Thoracic aorta (tissue), 2 donors: ENCODE results near the gene ZDHHC17. TPM values are rescaled to one million over a fixed set of nuclear protein-coding genes. Genes with fewer than 3 reads are reported as not detected.
"Not testable (repeated sequence)": the region's sequence is repeated elsewhere in the genome, so short reads cannot be mapped to it uniquely, and the experiment has no call there.

ENCODE experiments used
- ATAC-seq: fragments of 150-250 bp; one replicate; pipeline ENCODE4 v1.8.0; 2017; ENCODE audit warnings: low read depth; ENCODE audit not compliant: insufficient number of reproducible peaks, low FRiP score
- DNase-seq: peaks from one replicate; pipeline ENCODE4 v3.0.0-alpha.2; 2020; ENCODE audit warnings: low spot score
- H3K27ac ChIP-seq, 2 donors: fragments of 200-600 bp; sonication (generic); 1 replicate in 1 of 2; 2 replicates in 1 of 2; pipeline ENCODE4 v1.5.1; 2016; ENCODE audit warnings: mild to moderate bottlenecking in 2 of 2, moderate library complexity in 2 of 2
- H3K27me3 ChIP-seq: fragments of 200-600 bp; sonication (generic); replicated peaks from 2 replicates; pipeline ENCODE4 v1.6.0; 2016; ENCODE audit warnings: mild to moderate bottlenecking; ENCODE audit not compliant: insufficient read depth
- H3K36me3 ChIP-seq: fragments of 200-600 bp; sonication (generic); one replicate; pipeline ENCODE4 v1.5.1; 2016
- H3K4me1 ChIP-seq, 2 donors: fragments of 200-600 bp; sonication (generic); 1 replicate in 1 of 2; 2 replicates in 1 of 2; pipeline versions ENCODE4 v1.5.1 to v1.6.0; 2016; ENCODE audit warnings: low read depth in 2 of 2, mild to moderate bottlenecking in 1 of 2; ENCODE audit not compliant: control insufficient read depth in 1 of 2
- H3K4me3 ChIP-seq: fragments of 200-600 bp; sonication (generic); 2 replicates; pipeline ENCODE4 v1.5.1; 2016; ENCODE audit warnings: mild to moderate bottlenecking
- H3K9me3 ChIP-seq: fragments of 200-600 bp; sonication (generic); 2 replicates; pipeline ENCODE4 v1.5.1; 2016
- total RNA-seq, 2 donors: library from RNA; depleted of rRNA; stranded (reverse); fragments of >200 nt; gene quantifications; one replicate each; pipeline versions ENCODE4 v1.1.0 to v1.2.3, GENCODE V29; 2016
- TF ChIP-seq, protein P1 (sequence below): fragments of 200-600 bp; sonication (generic); IDR thresholded peaks from one replicate; pipeline ENCODE4 v1.5.1; 2019; ENCODE audit warnings: antibody characterized with exemption

ZDHHC17 gene
- total RNA-seq, 2 donors from 2014 or later = 21.7 to 68.8 TPM

DNA sequence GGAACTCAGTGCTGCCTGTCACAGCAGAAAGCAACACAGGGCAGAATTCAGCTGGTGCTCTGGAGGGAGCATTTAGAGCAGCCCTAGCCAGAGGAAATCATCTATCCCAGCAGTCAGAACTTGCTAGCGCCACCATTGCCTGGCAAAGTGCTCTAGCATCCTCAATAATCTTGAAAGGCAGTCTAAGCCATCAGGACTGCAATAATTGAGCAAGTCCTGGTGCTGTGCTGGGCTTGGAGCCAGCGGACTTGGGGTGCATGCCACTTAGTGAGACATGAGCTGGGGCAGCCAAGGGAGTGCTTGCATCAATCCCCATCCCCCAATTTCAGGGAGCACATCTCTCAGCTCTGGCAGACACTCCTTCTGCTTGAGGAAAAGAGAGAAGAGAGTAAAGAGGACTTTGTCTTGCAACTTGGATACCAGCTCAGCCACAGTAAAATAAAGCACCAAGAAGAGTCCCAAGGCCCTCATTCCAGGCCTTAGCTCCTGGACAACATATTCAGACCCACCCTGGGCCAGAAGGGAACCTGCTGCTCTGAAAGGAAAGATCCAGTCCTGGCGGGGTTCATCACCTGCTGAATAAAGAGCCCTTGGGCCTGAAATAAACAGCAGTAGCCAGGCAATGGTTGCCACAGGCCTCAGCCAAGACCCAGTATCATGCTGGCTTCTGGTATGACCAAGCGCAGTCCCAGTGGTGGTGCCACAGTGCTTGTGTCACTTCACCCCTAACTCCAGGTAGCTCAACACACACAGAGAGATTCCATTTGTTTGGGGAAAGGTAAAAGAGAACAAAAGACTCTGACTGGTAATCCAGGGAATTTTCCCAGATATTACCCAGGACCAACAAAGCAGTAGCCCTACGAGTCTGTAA, 44.5 kb upstream of the ZDHHC17 start:
- no peaks in the 10 kb centered on the region for H3K9me3 ChIP-seq
- H3K4me3 ChIP-seq = no peak overlapping the region
- ATAC-seq = no peak
- no peaks in the 10 kb centered on the region for H3K4me1 ChIP-seq
- no peak for DNase-seq
- TF ChIP-seq, protein P1, sequence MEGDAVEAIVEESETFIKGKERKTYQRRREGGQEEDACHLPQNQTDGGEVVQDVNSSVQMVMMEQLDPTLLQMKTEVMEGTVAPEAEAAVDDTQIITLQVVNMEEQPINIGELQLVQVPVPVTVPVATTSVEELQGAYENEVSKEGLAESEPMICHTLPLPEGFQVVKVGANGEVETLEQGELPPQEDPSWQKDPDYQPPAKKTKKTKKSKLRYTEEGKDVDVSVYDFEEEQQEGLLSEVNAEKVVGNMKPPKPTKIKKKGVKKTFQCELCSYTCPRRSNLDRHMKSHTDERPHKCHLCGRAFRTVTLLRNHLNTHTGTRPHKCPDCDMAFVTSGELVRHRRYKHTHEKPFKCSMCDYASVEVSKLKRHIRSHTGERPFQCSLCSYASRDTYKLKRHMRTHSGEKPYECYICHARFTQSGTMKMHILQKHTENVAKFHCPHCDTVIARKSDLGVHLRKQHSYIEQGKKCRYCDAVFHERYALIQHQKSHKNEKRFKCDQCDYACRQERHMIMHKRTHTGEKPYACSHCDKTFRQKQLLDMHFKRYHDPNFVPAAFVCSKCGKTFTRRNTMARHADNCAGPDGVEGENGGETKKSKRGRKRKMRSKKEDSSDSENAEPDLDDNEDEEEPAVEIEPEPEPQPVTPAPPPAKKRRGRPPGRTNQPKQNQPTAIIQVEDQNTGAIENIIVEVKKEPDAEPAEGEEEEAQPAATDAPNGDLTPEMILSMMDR = no peak
- no peak overlapping the region for H3K27ac ChIP-seq
- no peaks in the 10 kb centered on the region for H3K27me3 ChIP-seq
- no peaks in the 10 kb centered on the region for H3K36me3 ChIP-seq

DNA sequence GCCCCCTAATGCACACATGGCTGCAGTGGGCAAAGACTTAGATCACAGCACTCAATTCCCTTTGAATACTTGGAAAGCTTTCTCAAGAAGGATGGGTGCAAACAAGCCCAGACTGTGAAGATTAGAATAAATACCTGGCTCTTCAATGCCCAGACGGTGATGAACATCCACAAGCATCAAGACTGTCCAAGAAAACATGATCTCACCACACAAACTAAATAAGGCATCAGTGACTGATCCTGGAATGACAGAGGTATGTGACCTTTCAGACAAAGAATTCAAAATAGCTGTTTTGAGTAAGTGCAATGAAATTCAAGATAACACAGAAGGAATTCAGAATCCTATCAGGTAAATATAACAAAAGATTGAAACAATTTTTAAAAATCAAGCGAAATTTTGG, 43.8 kb upstream of the ZDHHC17 start:
- Histone ChIP-seq H3K36me3 (no peaks in the 10 kb centered on the region), H3K4me1 (no peaks in the 10 kb centered on the region), H3K9me3 (no peaks in the 10 kb centered on the region), H3K27me3 (no peaks in the 10 kb centered on the region), H3K27ac (no peak overlapping the region), H3K4me3 (no peak overlapping the region)
- DNase-seq (no peak), ATAC-seq (no peak)
- TF ChIP-seq, protein P1 = no peak

GRCh38 chr12:76726626-76727025, 37.3 kb upstream of the ZDHHC17 start:
- ATAC-seq (no peak), DNase-seq (no peak)
- Histone ChIP-seq H3K36me3 (no peaks in the 10 kb centered on the region), H3K4me3 (no peak overlapping the region), H3K9me3 (no peaks in the 10 kb centered on the region), H3K27me3 (no peaks in the 10 kb centered on the region), H3K27ac (no peak overlapping the region), H3K4me1 (no peaks in the 10 kb centered on the region)
- TF ChIP-seq, protein P1 = no peak

DNA sequence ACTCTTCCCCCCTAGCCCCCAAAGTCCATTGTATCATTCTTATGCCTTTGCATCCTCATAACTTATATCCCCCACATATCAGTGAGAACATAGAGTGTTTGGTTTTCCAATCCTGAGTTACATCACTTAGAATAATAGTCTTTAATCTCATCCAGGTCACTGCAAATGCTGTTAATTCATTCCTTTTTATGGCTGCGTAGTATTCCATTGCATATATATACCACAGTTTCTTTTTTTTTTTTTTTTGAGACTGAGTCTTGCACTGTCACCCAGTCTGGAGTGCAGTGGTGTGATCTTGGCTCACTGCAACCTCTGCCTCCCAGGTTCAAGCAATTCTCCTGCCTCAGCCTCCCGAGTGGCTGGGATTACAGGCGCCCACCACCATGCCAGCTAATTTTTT, 31.7 kb upstream of the ZDHHC17 start:
- H3K9me3 ChIP-seq, DNase-seq, H3K4me3 ChIP-seq, H3K4me1 ChIP-seq, ATAC-seq, H3K27me3 ChIP-seq, H3K36me3 ChIP-seq, H3K27ac ChIP-seq: not testable (repeated sequence)

- not testable (repeated sequence) for H3K36me3 ChIP-seq, DNase-seq, H3K27me3 ChIP-seq, H3K27ac ChIP-seq, H3K9me3 ChIP-seq, ATAC-seq, H3K4me3 ChIP-seq, H3K4me1 ChIP-seq
Observed at GRCh38 chr12:76737689-76738088, 26.2 kb upstream of the ZDHHC17 start.

- Histone ChIP-seq H3K36me3 (no peaks in the 10 kb centered on the region), H3K9me3 (peaks cover 3% of the 10 kb centered on the region), H3K27ac (no peak overlapping the region), H3K4me1 (no peaks in the 10 kb centered on the region), H3K27me3 (no peaks in the 10 kb centered on the region), H3K4me3 (no peak overlapping the region)
- DNase-seq (no peak), ATAC-seq (no peak)
- TF ChIP-seq, protein P1 = no peak
Observed at GRCh38 chr12:76738824-76739579, 24.9 kb upstream of the ZDHHC17 start.
